ENCODE results near the gene CDH12.
"Not testable (repeated sequence)": the region's sequence is repeated elsewhere in the genome, so short reads cannot be mapped to it uniquely, and the experiment has no call there.

CDH12 gene

GRCh38 chr5:22541037-22541436 lies 312.1 kb downstream of the CDH12 start:
- DNase-seq: no peak
- peaks cover 14% of the 10 kb centered on the region for H3K9me3 Mint-ChIP-seq
- no peak overlapping the region for H3K4me3 Mint-ChIP-seq
- no peaks in the 10 kb centered on the region for H3K27me3 Mint-ChIP-seq (ENCODE audit: low read depth, poor library complexity)
- TF ChIP-seq CTCF (IDR thresholded peaks at IDR 0.05): no peak
- no peaks in the 10 kb centered on the region for H3K36me3 Mint-ChIP-seq (ENCODE audit: low read depth)
- H3K27ac Mint-ChIP-seq: no peak overlapping the region
- no peaks in the 10 kb centered on the region for H3K4me1 Mint-ChIP-seq

GRCh38 chr5:22539762-22540161 lies 313.4 kb downstream of the CDH12 start:
- no peak overlapping the region for H3K4me3 Mint-ChIP-seq
- H3K27me3 Mint-ChIP-seq (ENCODE audit: low read depth, poor library complexity): no peaks in the 10 kb centered on the region
- no peak overlapping the region for H3K27ac Mint-ChIP-seq
- DNase-seq: no peak
- no peak for TF ChIP-seq CTCF (IDR thresholded peaks at IDR 0.05)
- no peaks in the 10 kb centered on the region for H3K36me3 Mint-ChIP-seq (ENCODE audit: low read depth)
- H3K9me3 Mint-ChIP-seq: peaks cover 14% of the 10 kb centered on the region
- no peaks in the 10 kb centered on the region for H3K4me1 Mint-ChIP-seq

GRCh38 chr5:22531986-22532385 lies 321.2 kb downstream of the CDH12 start:
- no peak for DNase-seq
- Mint-ChIP-seq H3K36me3 (ENCODE audit: low read depth) (no peaks in the 10 kb centered on the region), H3K4me3 (no peak overlapping the region), H3K9me3 (no peaks in the 10 kb centered on the region), H3K27me3 (ENCODE audit: low read depth, poor library complexity) (no peaks in the 10 kb centered on the region), H3K4me1 (no peaks in the 10 kb centered on the region), H3K27ac (no peak overlapping the region)
- TF ChIP-seq CTCF (IDR thresholded peaks at IDR 0.05): no peak

GRCh38 chr5:22521521-22521920 lies 331.6 kb downstream of the CDH12 start:
- no peak for DNase-seq
- no peaks in the 10 kb centered on the region for H3K36me3 Mint-ChIP-seq (ENCODE audit: low read depth)
- no peaks in the 10 kb centered on the region for H3K4me1 Mint-ChIP-seq
- no peak overlapping the region for H3K4me3 Mint-ChIP-seq
- no peaks in the 10 kb centered on the region for H3K27me3 Mint-ChIP-seq (ENCODE audit: low read depth, poor library complexity)
- H3K9me3 Mint-ChIP-seq: no peaks in the 10 kb centered on the region
- no peak for TF ChIP-seq CTCF (IDR thresholded peaks at IDR 0.05)
- no peak overlapping the region for H3K27ac Mint-ChIP-seq

- H3K27ac Mint-ChIP-seq; H3K27me3 Mint-ChIP-seq (ENCODE audit: low read depth, poor library complexity); DNase-seq; H3K9me3 Mint-ChIP-seq; H3K36me3 Mint-ChIP-seq (ENCODE audit: low read depth); H3K4me3 Mint-ChIP-seq; H3K4me1 Mint-ChIP-seq: not testable (repeated sequence)
Measured at GRCh38 chr5:22516497-22516896, 336.6 kb downstream of the CDH12 start.

GRCh38 chr5:22514231-22514630 lies 338.9 kb downstream of the CDH12 start:
- TF ChIP-seq CTCF (IDR thresholded peaks at IDR 0.05): no peak
- no peak for DNase-seq
- Mint-ChIP-seq H3K4me3 (no peak overlapping the region), H3K27me3 (ENCODE audit: low read depth, poor library complexity) (no peaks in the 10 kb centered on the region), H3K4me1 (no peaks in the 10 kb centered on the region), H3K27ac (no peak overlapping the region), H3K36me3 (ENCODE audit: low read depth) (no peaks in the 10 kb centered on the region), H3K9me3 (no peaks in the 10 kb centered on the region)
